GM12878 (cell line): ENCODE results near the gene IRAK3. TPM values are rescaled to one million over a fixed set of nuclear protein-coding genes. Genes with fewer than 3 reads are reported as not detected.

ENCODE experiments used
- ATAC-seq: fragments of 200-7000 bp; cut with Tn5 transposase; 3 replicates; pipeline ENCODE4 v1.9.1; 2020; ENCODE audit warnings: mild to moderate bottlenecking, moderate library complexity
- BruUV-seq: library from RNA; stranded (reverse); fragments of 400-500 nt; replicated peaks from 2 replicates; lab custom pipeline; 2021; lab: Mats Ljungman, UMichigan
- CTCF ChIA-PET: fragments of 300-600 bp; sonication (Branson Sonifier 250); formaldehyde crosslinking; extraction: SDS; loops from one replicate; lab custom pipeline; 2021; ENCODE audit warnings: inconsistent platforms; lab: Yijun Ruan, JAX
- POLR2A ChIA-PET: fragments of 350-600 bp; formaldehyde crosslinking; extraction: SDS; loops from one replicate; lab custom pipeline; 2021; ENCODE audit warnings: inconsistent platforms; lab: Charles Lee
- RAD21 ChIA-PET: fragments of 300-600 bp; sonication (Branson Sonifier 250); formaldehyde crosslinking; loops from one replicate; lab custom pipeline; 2023; ENCODE audit warnings: antibody characterized with exemption; ENCODE audit not compliant: unreplicated experiment; lab: Charles Lee
- SMC1A ChIA-PET: fragments of 300-600 bp; sonication (Branson Sonifier 250); formaldehyde crosslinking; loops from one replicate; lab custom pipeline; 2023; ENCODE audit not compliant: unreplicated experiment, uncharacterized antibody; lab: Charles Lee
- DNase-seq: peaks from one replicate; pipeline ENCODE4 v3.0.0-alpha.2; 2011; ENCODE audit warnings: low read depth, low spot score
- FAIRE-seq: peaks from 3 replicates; lab custom pipeline; 2011; peaks lifted over from hg19 to GRCh38; lab: Jason Lieb, UNC
- H2AFZ ChIP-seq: 2 replicates; pipeline ENCODE4 v1.6.0; 2011; ENCODE audit warnings: low read depth, low read length, control low read depth; ENCODE audit not compliant: control insufficient read depth
- H3K27ac ChIP-seq: 2 replicates; pipeline ENCODE4 v1.5.1; 2011; ENCODE audit warnings: control low read depth; ENCODE audit not compliant: control insufficient read depth, insufficient read depth
- H3K27me3 ChIP-seq, 2 experiments: replicated peaks in 1 of 2; 2 replicates each; pipeline versions ENCODE4 v1.6.0 to v1.6.1; 2011; ENCODE audit warnings: low read length in 1 of 2; ENCODE audit not compliant: control insufficient read depth in 2 of 2, insufficient read depth in 2 of 2
- H3K36me3 ChIP-seq, 2 experiments: 2 replicates each; pipeline ENCODE4 v1.5.1; 2011; ENCODE audit warnings: low read length in 1 of 2; ENCODE audit not compliant: control insufficient read depth in 2 of 2, insufficient read depth in 2 of 2
- H3K4me1 ChIP-seq: 2 replicates; pipeline ENCODE4 v1.6.1; 2011; ENCODE audit warnings: mild to moderate bottlenecking, low read length, moderate library complexity, mixed read lengths; ENCODE audit not compliant: control insufficient read depth, insufficient read depth
- H3K4me2 ChIP-seq: 2 replicates; pipeline ENCODE4 v1.6.0; 2011; ENCODE audit warnings: control low read depth; ENCODE audit not compliant: control insufficient read depth, insufficient read depth
- H3K4me3 ChIP-seq: fragments of 200-600 bp; sonication (generic); 2 replicates; pipeline ENCODE4 v1.5.1; 2016
- H3K79me2 ChIP-seq: 2 replicates; pipeline ENCODE4 v1.6.0; 2011; ENCODE audit warnings: low read length; ENCODE audit not compliant: control insufficient read depth, insufficient read depth
- H3K9ac ChIP-seq: 2 replicates; pipeline ENCODE4 v1.8.0; 2011; ENCODE audit warnings: low read length, control low read depth, mixed read lengths; ENCODE audit not compliant: control insufficient read depth, insufficient read depth
- H3K9me3 ChIP-seq: replicated peaks from 3 replicates; pipeline ENCODE4 v1.5.1; 2011; ENCODE audit warnings: mild to moderate bottlenecking, low read length; ENCODE audit not compliant: control insufficient read depth, insufficient read depth
- H4K20me1 ChIP-seq: 2 replicates; pipeline ENCODE4 v1.6.0; 2011; ENCODE audit not compliant: control insufficient read depth, insufficient read depth
- ASH2L ChIP-seq: fragments of 300-600, 200-600 bp; sonication (generic); IDR thresholded peaks from 2 replicates; pipeline ENCODE4 v1.6.1; 2017; ENCODE audit warnings: low read depth, mild to moderate bottlenecking, borderline replicate concordance
- ATF7 ChIP-seq: fragments of 450-650 bp; IDR thresholded peaks from 2 replicates; pipeline ENCODE4 v1.6.1; 2016; ENCODE audit warnings: low read depth, mild to moderate bottlenecking
- BMI1 ChIP-seq: fragments of 450-650 bp; IDR thresholded peaks from 2 replicates; pipeline ENCODE4 v1.6.1; 2016; ENCODE audit warnings: mild to moderate bottlenecking, moderate library complexity, borderline replicate concordance
- EED ChIP-seq: sonication (generic); IDR thresholded peaks from 2 replicates; pipeline ENCODE4 v1.6.1; 2016; ENCODE audit warnings: antibody characterized with exemption, low read depth
- EGR1 ChIP-seq, 2 experiments: IDR thresholded peaks; 1 replicate in 1 of 2; 2 replicates in 1 of 2; pipeline ENCODE4 v1.6.1; 2011 to 2012; ENCODE audit warnings: low read depth in 2 of 2, low read length in 2 of 2, borderline replicate concordance in 1 of 2, mild to moderate bottlenecking in 1 of 2, moderate library complexity in 1 of 2
- FOXM1 ChIP-seq: IDR thresholded peaks from 2 replicates; pipeline ENCODE4 v1.6.1; 2012; ENCODE audit warnings: low read depth, mild to moderate bottlenecking, inconsistent platforms, low read length, moderate library complexity
- IKZF1 ChIP-seq: fragments of 450-650 bp; conservative IDR thresholded peaks from 2 replicates; pipeline ENCODE4 v1.6.1; 2017; ENCODE audit warnings: antibody characterized with exemption, mild to moderate bottlenecking
- MEF2B ChIP-seq: fragments of 450-650 bp; IDR thresholded peaks from 2 replicates; pipeline ENCODE4 v1.6.1; 2018; ENCODE audit warnings: mild to moderate bottlenecking, moderate library complexity; ENCODE audit not compliant: partially characterized antibody, poor library complexity, severe bottlenecking
- MTA2 ChIP-seq: fragments of 450-650 bp; IDR thresholded peaks from 2 replicates; pipeline ENCODE4 v1.6.1; 2016; ENCODE audit warnings: low read depth, mild to moderate bottlenecking, moderate library complexity
- MYC ChIP-seq: IDR thresholded peaks from 2 replicates; pipeline ENCODE4 v1.6.1; 2011; ENCODE audit warnings: mild to moderate bottlenecking, low read length, moderate library complexity, inconsistent platforms; ENCODE audit not compliant: insufficient read depth, insufficient replicate concordance, insufficient read length, severe bottlenecking
- NFXL1 ChIP-seq: fragments of 450-650 bp; IDR thresholded peaks from 2 replicates; pipeline ENCODE4 v1.6.1; 2017; ENCODE audit warnings: antibody characterized with exemption, mild to moderate bottlenecking, borderline replicate concordance
- RBBP5 ChIP-seq: fragments of 200-600 bp; sonication (generic); conservative IDR thresholded peaks from 2 replicates; pipeline ENCODE4 v1.6.1; 2016
- SREBF1 ChIP-seq: IDR thresholded peaks from 2 replicates; pipeline ENCODE4 v1.6.1; 2012; ENCODE audit warnings: mild to moderate bottlenecking, low read length
- SREBF2 ChIP-seq: IDR thresholded peaks from 2 replicates; pipeline ENCODE4 v1.6.1; 2012; ENCODE audit warnings: mild to moderate bottlenecking, low read length
- TBL1XR1 ChIP-seq: IDR thresholded peaks from 2 replicates; pipeline ENCODE4 v1.6.1; 2012; ENCODE audit warnings: low read depth, low read length, improper control_type of control experiment
- YBX1 ChIP-seq: fragments of 450-650 bp; IDR thresholded peaks from 2 replicates; pipeline ENCODE4 v1.6.1; 2016; ENCODE audit warnings: antibody characterized with exemption
- ZNF384 ChIP-seq: IDR thresholded peaks from 2 replicates; pipeline ENCODE4 v1.6.1; 2012; ENCODE audit warnings: low read depth, mild to moderate bottlenecking, low read length, improper control_type of control experiment, borderline replicate concordance
- WGBS: methylation state at CpG from one replicate; pipeline ENCODE4 v1.1.6; 2016; ENCODE audit warnings: low lambda C conversion rate; ENCODE audit not compliant: insufficient replicate concordance, insufficient coverage; ENCODE audit errors: missing lambda C conversion rate; 5-methylcytosine and 5-hydroxymethylcytosine counted together
- in situ Hi-C: fragments of 300-500 bp; cut with MboI; formaldehyde crosslinking; loops from 9 replicates; pipeline ENCODE4 v1.14.3; 2018; ENCODE audit warnings: mixed read lengths
- intact Hi-C: fragments of 100-400 bp; cut with micrococcal nuclease; formaldehyde crosslinking; loops from one replicate; pipeline ENCODE4 v1.14.2; 2022; ENCODE audit not compliant: unreplicated experiment
- polyA plus RNA-seq, 11 experiments: library from polyadenylated mRNA; depleted of rRNA in 4 of 11; unstranded in 6 of 11; stranded (reverse) in 5 of 11; fragments of >200 nt; fragmentation: Nextera tagmentation in 4 of 11; fragmentation: Illumina TruSeq in 1 of 11; extraction: Ambion mirVana in 4 of 11; extraction: Trizol in 1 of 11; gene quantifications; 1 replicate in 1 of 11; 2 replicates in 10 of 11; pipeline versions ENCODE4 v1.2.1 to v1.2.3, GENCODE V29; 2011 to 2016; ENCODE audit warnings: inconsistent platforms in 2 of 11, missing spikeins in 2 of 11, low read depth in 1 of 11
- total RNA-seq, 4 experiments: library from RNA; depleted of rRNA in 3 of 4; stranded (reverse); fragments of >200 nt in 3 of 4; fragmentation: Illumina TruSeq in 1 of 4; extraction: Trizol in 1 of 4; gene quantifications; 2 replicates each; pipeline versions ENCODE4 v1.2.1 to v1.2.3, GENCODE V29; 2013 to 2021

The IRAK3 gene
- total and polyA plus RNA-seq, 10 of the 15 experiments (the other 5 are each of a cell fraction or from before 2014, with no cell fraction given), result 1.4 to 14.1 (median 5.4) TPM

DNA sequence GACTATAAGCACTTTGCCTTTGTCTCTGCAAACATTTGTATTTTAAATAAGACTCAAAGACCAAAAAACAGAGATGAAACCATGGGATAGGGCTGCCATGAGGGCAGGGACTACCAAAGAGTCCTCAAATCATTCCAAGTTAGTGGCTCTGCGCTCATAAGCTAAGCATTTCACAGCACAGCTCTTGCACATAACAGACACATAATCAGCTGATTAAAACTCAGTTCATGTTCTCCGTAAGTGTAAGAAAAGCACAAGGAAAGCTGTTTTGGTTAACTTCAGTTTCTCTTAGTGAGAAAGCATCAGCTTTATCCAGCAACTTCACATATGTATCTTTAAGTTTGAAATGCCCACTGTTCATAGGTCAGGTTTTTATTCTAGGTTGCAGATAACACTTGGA lies 54.9 kb downstream of the IRAK3 start:
- ATAC-seq (no peak), FAIRE-seq (no peak), DNase-seq (no peak)
- Histone ChIP-seq H3K27me3 (no peaks in the 10 kb centered on the region), H3K27ac (no peak overlapping the region), H3K79me2 (no peaks in the 10 kb centered on the region), H3K4me3 (no peak overlapping the region), H4K20me1 (no peaks in the 10 kb centered on the region), H3K36me3 (no peaks in the 10 kb centered on the region), H3K4me1 (no peaks in the 10 kb centered on the region), H2AFZ (no peak overlapping the region), H3K9me3 (no peaks in the 10 kb centered on the region), H3K9ac (no peak overlapping the region), H3K4me2 (no peak overlapping the region)
- ChIA-PET CTCF (interaction anchor here (0.5 to 2.2 kb wide), 5 partner anchors 9 to 157 kb away, joined by 3 to 6 read pairs (median 3); no protein-coding TSS in a partner anchor), POLR2A (no interaction called here), SMC1A (interaction anchor here (0.8 kb wide), 1 partner anchor 8 kb away, joined by 3 read pairs; no protein-coding TSS in a partner anchor), RAD21 (no interaction called here)
- TF ChIP-seq YBX1, result no peak
- TF ChIP-seq SREBF2, result no peak
- no peak for TF ChIP-seq IKZF1
- TF ChIP-seq MYC, result no peak
- TF ChIP-seq NFXL1, result no peak
- TF ChIP-seq TBL1XR1, result no peak
- TF ChIP-seq MTA2, result no peak
- no peak for TF ChIP-seq EED
- TF ChIP-seq FOXM1, result no peak
- no peak for TF ChIP-seq SREBF1
- no peak for TF ChIP-seq BMI1
- TF ChIP-seq MEF2B, result no peak
- no peak for TF ChIP-seq EGR1 (IDR thresholded peaks at IDR 0.05; ENCODE audit: borderline replicate concordance in 1 of 2, low read depth in 2 of 2, low read length in 2 of 2)
- no peak for TF ChIP-seq ATF7
- TF ChIP-seq RBBP5, result no peak
- no peak for TF ChIP-seq ASH2L
- no peak for TF ChIP-seq ZNF384
- no TSS peak for BruUV-seq
- in situ Hi-C loops (no loop called here), intact Hi-C loops (no loop called here)
- WGBS, result 54% methylated on average over 2 of the region's 2 CpGs
